NCI-H446 treated with DMSO at 0.1 percent for 48 hours (cell line): ENCODE data around the gene TSPAN14.

ENCODE experiments used
- DNase-seq: peaks from one replicate; lab custom pipeline; 2025; lab: John Stamatoyannopoulos, UW

The TSPAN14 gene

GRCh38 chr10:80504158-80504811 is 50.2 kb downstream of the TSPAN14 start:
- no peak for DNase-seq

GRCh38 chr10:80504897-80505465 is 50.9 kb downstream of the TSPAN14 start:
- DNase-seq: no peak

- no peak for DNase-seq
These were observed 52.1 kb downstream of the TSPAN14 start for GRCh38 chr10:80506189-80506575.

- no peak for DNase-seq
These were observed 52.9 kb downstream of the TSPAN14 start for GRCh38 chr10:80506836-80507487.

- DNase-seq: no peak
These were observed 54.9 kb downstream of the TSPAN14 start for GRCh38 chr10:80509108-80509402.

- no peak for DNase-seq
These were observed 55.5 kb downstream of the TSPAN14 start for GRCh38 chr10:80509403-80510161.

- no peak for DNase-seq
These were observed 58.0 kb downstream of the TSPAN14 start for GRCh38 chr10:80512031-80512526.

GRCh38 chr10:80513106-80513505 is 59.0 kb downstream of the TSPAN14 start:
- no peak for DNase-seq

GRCh38 chr10:80515511-80515910 is 61.4 kb downstream of the TSPAN14 start:
- DNase-seq: no peak

- DNase-seq: no peak
These were observed 61.8 kb downstream of the TSPAN14 start for GRCh38 chr10:80515941-80516340.

GRCh38 chr10:80516506-80517075 is 62.5 kb downstream of the TSPAN14 start:
- no peak for DNase-seq

GRCh38 chr10:80517416-80518142 is 63.5 kb downstream of the TSPAN14 start:
- no peak for DNase-seq

- DNase-seq: no peak
These were observed 64.2 kb downstream of the TSPAN14 start for GRCh38 chr10:80518143-80518806.

GRCh38 chr10:80518807-80519360 is 64.8 kb downstream of the TSPAN14 start:
- no peak for DNase-seq

- no peak for DNase-seq
These were observed 66.0 kb downstream of the TSPAN14 start for GRCh38 chr10:80519936-80520650.

- no peak for DNase-seq
These were observed 66.8 kb downstream of the TSPAN14 start for GRCh38 chr10:80520661-80521470.

GRCh38 chr10:80522756-80523363 is 68.8 kb downstream of the TSPAN14 start:
- no peak for DNase-seq

- no peak for DNase-seq
These were observed 69.7 kb downstream of the TSPAN14 start for GRCh38 chr10:80523773-80524172.
